ENCODE measurements around the gene PPP2R2B.

GRCh38 chr5:146623009-146623408 lies 255.5 kb downstream of the PPP2R2B start:
- TF ChIP-seq, protein P1, sequence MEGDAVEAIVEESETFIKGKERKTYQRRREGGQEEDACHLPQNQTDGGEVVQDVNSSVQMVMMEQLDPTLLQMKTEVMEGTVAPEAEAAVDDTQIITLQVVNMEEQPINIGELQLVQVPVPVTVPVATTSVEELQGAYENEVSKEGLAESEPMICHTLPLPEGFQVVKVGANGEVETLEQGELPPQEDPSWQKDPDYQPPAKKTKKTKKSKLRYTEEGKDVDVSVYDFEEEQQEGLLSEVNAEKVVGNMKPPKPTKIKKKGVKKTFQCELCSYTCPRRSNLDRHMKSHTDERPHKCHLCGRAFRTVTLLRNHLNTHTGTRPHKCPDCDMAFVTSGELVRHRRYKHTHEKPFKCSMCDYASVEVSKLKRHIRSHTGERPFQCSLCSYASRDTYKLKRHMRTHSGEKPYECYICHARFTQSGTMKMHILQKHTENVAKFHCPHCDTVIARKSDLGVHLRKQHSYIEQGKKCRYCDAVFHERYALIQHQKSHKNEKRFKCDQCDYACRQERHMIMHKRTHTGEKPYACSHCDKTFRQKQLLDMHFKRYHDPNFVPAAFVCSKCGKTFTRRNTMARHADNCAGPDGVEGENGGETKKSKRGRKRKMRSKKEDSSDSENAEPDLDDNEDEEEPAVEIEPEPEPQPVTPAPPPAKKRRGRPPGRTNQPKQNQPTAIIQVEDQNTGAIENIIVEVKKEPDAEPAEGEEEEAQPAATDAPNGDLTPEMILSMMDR (IDR thresholded peaks at IDR 0.05; ENCODE audit: extremely low read depth in 1 of 2, insufficient read depth in 1 of 2, low read depth in 1 of 2, low read length in 2 of 2) = no peak
- no peak for TF ChIP-seq POLR2A (IDR thresholded peaks at IDR 0.05; ENCODE audit: low read depth, low read length)
